Parietal lobe (tissue), 1 donor: Measurements from ENCODE around the gene CXCL9. TPM values are rescaled to one million over a fixed set of nuclear protein-coding genes. Genes with fewer than 3 reads are reported as not detected.

Experiments
- total RNA-seq: library from RNA; depleted of rRNA; stranded (reverse); fragments of >200 nt; gene quantifications from one replicate; pipeline ENCODE4 v1.2.3, GENCODE V29; 2014

The CXCL9 gene
- total RNA-seq, result not detected

DNA sequence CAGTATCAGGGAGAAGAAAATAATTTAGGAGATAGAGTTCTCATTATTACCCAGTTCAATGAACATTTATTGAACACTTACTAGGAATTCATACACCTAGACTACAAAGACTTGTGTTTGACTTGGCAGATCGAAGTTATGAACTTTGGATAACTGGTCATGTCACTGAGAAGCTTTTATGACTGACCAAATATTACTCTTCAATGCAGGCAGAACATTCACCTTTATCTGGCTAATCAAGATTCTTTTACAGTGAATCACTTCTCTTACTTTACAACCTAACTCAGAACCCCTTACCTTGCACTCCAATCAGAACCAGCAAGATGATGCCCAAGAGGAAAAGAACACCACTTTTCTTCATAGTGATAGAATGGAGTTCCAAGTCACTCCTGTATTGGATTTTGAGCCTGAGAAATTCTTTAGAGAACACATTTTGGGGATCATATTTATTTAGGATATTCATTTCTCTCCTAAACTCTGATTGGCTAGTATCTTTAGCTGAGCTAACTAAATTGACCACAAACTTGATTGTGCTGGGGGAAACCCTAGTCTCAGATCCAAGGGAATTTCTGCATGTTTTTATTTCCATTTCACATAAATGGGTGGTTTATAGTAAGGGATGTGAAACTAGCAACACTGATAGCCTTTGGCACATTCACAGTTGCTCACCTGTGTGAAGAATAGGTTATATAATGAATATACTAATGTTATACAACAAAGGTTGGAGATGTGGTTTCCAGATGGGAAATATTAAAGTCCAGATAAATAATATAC is at the start of gene CXCL9:
Gene CXCL9 (minus strand): TSS at position 421 of the 774 bp plus-strand sequence. CDS start 60 bp downstream, at position 361.

DNA sequence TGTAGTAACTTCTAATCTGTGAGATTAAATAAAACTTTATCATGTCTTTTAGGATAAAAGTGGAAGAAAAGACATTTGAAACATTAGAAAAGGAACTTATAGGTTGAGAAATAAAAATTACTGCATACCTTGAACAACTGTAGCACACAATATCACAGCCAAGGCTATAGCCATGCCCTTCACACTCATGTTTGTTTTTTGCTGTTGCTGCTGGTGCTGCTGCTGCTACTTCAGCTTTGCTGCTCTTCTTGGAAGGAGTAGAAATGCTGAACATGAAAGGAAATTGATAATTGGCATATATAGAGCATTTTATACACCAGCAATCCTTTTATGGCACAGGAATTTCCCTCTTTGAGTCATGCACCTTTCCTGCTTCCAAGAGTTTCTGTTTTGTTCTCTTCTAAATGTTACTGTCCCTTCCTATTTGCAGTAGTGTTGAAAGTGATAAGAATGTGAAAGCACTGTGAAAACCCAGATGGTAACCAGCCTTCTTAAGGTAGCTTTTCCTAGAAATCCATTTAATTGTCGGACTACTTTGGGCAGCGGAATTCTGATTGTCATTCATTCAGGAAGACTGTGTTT is 28.6 kb upstream of the CXCL9 start, which contains the start of gene CXCL11:
Gene CXCL11 (minus strand): TSS at position 272 of the 582 bp plus-strand sequence. CDS start 83 bp downstream, at position 189.

GRCh38 chr4:76023389-76023788 is 16.1 kb upstream of the CXCL9 start, which contains the start of gene CXCL10:
Gene CXCL10, minus strand, starts transcription at chr4:76023497. Its CDS starts 66 bp downstream, at chr4:76023431.

Other genes with a start within 250 kb of the CXCL9 start
- not detected for gene PPEF2, start 105.1 kb downstream of the CXCL9 start, total RNA-seq
- gene NAAA, start 66.5 kb downstream of the CXCL9 start, total RNA-seq, result 27.9 TPM
- 31.9 TPM for gene SDAD1, start 16.6 kb downstream of the CXCL9 start, total RNA-seq
- not detected for gene CXCL10, start 16.0 kb upstream of the CXCL9 start, total RNA-seq
- not detected for gene CXCL11, start 28.6 kb upstream of the CXCL9 start, total RNA-seq
- 0.31 TPM for gene ART3, start 67.2 kb upstream of the CXCL9 start, total RNA-seq
- gene NUP54, start 140.9 kb upstream of the CXCL9 start, total RNA-seq, result 98.3 TPM
- 267 TPM for gene SCARB2, start 206.3 kb upstream of the CXCL9 start, total RNA-seq
- 6.6 TPM for gene FAM47E, start 244.2 kb upstream of the CXCL9 start, total RNA-seq